ENCODE results near the gene DNM1L. TPM values are rescaled to one million over a fixed set of nuclear protein-coding genes. Genes with fewer than 3 reads are reported as not detected.

The DNM1L gene
- total RNA-seq, 6 donors from 2014 or later = 34.7 to 56.0 (median 46.7) TPM

GRCh38 chr12:32777159-32777558 is 98.1 kb downstream of the DNM1L start:
- WGBS, 2 donors = 57 to 58% methylated on average over 5 of the region's 5 CpGs

GRCh38 chr12:32777691-32778175 is 98.6 kb downstream of the DNM1L start:
- no peaks in the 10 kb centered on the region for H3K27me3 ChIP-seq
- ATAC-seq (ENCODE audit: low FRiP score in 2 of 2) = no peak
- 79 to 81% methylated on average over 6 of the region's 6 CpGs for WGBS, 2 donors

More at GRCh38 chr12:32777159-32777558, 98.1 kb downstream of the DNM1L start:
- Histone ChIP-seq H3K4me1 (no peaks in the 10 kb centered on the region), H3K27ac (no peak overlapping the region), H3K36me3 (no peaks in the 10 kb centered on the region), H3K4me3 (no peak overlapping the region), H3K27me3 (no peaks in the 10 kb centered on the region), H3K9me3 (no peaks in the 10 kb centered on the region)
- DNase-seq (no peak), ATAC-seq (ENCODE audit: low FRiP score in 2 of 2) (no peak)
- TF ChIP-seq POLR2AphosphoS5 (IDR thresholded peaks at IDR 0.05) = no peak
- TF ChIP-seq, protein P1, sequence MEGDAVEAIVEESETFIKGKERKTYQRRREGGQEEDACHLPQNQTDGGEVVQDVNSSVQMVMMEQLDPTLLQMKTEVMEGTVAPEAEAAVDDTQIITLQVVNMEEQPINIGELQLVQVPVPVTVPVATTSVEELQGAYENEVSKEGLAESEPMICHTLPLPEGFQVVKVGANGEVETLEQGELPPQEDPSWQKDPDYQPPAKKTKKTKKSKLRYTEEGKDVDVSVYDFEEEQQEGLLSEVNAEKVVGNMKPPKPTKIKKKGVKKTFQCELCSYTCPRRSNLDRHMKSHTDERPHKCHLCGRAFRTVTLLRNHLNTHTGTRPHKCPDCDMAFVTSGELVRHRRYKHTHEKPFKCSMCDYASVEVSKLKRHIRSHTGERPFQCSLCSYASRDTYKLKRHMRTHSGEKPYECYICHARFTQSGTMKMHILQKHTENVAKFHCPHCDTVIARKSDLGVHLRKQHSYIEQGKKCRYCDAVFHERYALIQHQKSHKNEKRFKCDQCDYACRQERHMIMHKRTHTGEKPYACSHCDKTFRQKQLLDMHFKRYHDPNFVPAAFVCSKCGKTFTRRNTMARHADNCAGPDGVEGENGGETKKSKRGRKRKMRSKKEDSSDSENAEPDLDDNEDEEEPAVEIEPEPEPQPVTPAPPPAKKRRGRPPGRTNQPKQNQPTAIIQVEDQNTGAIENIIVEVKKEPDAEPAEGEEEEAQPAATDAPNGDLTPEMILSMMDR (IDR thresholded peaks at IDR 0.05) = no peak
- TF ChIP-seq EP300 (IDR thresholded peaks at IDR 0.05) = no peak
- no peak for TF ChIP-seq POLR2A (IDR thresholded peaks at IDR 0.05)

DNA sequence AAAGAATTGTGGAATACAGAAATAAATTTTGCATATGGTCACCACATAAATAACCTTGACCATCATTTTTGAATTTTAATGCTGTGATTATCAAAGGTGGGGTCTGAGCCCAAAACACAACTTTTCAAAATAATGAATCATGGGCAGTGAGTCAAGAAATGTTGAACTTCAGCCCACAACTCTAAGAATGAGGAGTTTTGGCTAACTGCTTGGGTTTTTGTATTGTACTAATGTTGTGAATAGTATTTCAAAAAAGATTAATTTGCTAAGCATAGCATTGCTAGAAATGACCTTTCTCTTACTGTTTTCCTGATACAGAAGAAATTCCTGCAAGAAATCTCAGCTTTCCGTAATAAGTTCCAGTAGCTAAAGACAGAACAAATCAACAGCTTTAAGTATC is 101.0 kb downstream of the DNM1L start:
- H3K36me3 ChIP-seq = no peaks in the 10 kb centered on the region
- no peaks in the 10 kb centered on the region for H3K27me3 ChIP-seq
- WGBS, 2 donors = 32 to 34% methylated on average over 1 of the region's 1 CpG
- no peak for DNase-seq
- H3K9me3 ChIP-seq = no peaks in the 10 kb centered on the region
- H3K4me3 ChIP-seq = no peak overlapping the region
- H3K4me1 ChIP-seq = no peaks in the 10 kb centered on the region
- no peak for TF ChIP-seq POLR2A (IDR thresholded peaks at IDR 0.05)
- no peak overlapping the region for H3K27ac ChIP-seq
- no peak for ATAC-seq (ENCODE audit: low FRiP score in 2 of 2)

More at GRCh38 chr12:32777691-32778175, 98.6 kb downstream of the DNM1L start:
- no peaks in the 10 kb centered on the region for H3K36me3 ChIP-seq
- no peak overlapping the region for H3K27ac ChIP-seq
- DNase-seq = no peak
- TF ChIP-seq, protein P1 (IDR thresholded peaks at IDR 0.05) = no peak
- TF ChIP-seq EP300 (IDR thresholded peaks at IDR 0.05) (no peak), POLR2A (IDR thresholded peaks at IDR 0.05) (no peak), POLR2AphosphoS5 (IDR thresholded peaks at IDR 0.05) (no peak)
- no peaks in the 10 kb centered on the region for H3K9me3 ChIP-seq
- no peak overlapping the region for H3K4me3 ChIP-seq
- H3K4me1 ChIP-seq = no peaks in the 10 kb centered on the region

GRCh38 chr12:32783029-32783428 is 103.9 kb downstream of the DNM1L start:
- H3K27ac ChIP-seq = no peak overlapping the region
- no peak for DNase-seq
- no peaks in the 10 kb centered on the region for H3K4me1 ChIP-seq
- no peaks in the 10 kb centered on the region for H3K36me3 ChIP-seq
- no peak overlapping the region for H3K4me3 ChIP-seq
- H3K9me3 ChIP-seq = no peaks in the 10 kb centered on the region
- TF ChIP-seq POLR2A (IDR thresholded peaks at IDR 0.05) (no peak), EP300 (IDR thresholded peaks at IDR 0.05) (no peak), POLR2AphosphoS5 (IDR thresholded peaks at IDR 0.05) (no peak)
- TF ChIP-seq, protein P1 (IDR thresholded peaks at IDR 0.05) = no peak
- ATAC-seq (ENCODE audit: low FRiP score in 2 of 2) = no peak
- no peaks in the 10 kb centered on the region for H3K27me3 ChIP-seq
- 36 to 41% methylated on average over 2 to 3 of the region's 3 CpGs for WGBS, 2 donors

GRCh38 chr12:32785557-32785956 is 106.5 kb downstream of the DNM1L start:
- Histone ChIP-seq H3K9me3 (no peaks in the 10 kb centered on the region), H3K27me3 (no peaks in the 10 kb centered on the region), H3K4me3 (no peak overlapping the region), H3K4me1 (no peaks in the 10 kb centered on the region), H3K27ac (no peak overlapping the region), H3K36me3 (no peaks in the 10 kb centered on the region)
- 83 to 99% methylated on average over 5 of the region's 5 CpGs for WGBS, 2 donors
- no peak for TF ChIP-seq POLR2AphosphoS5 (IDR thresholded peaks at IDR 0.05)
- no peak for TF ChIP-seq EP300 (IDR thresholded peaks at IDR 0.05)
- no peak for TF ChIP-seq POLR2A (IDR thresholded peaks at IDR 0.05)
- TF ChIP-seq, protein P1 (IDR thresholded peaks at IDR 0.05) = no peak
- DNase-seq (no peak), ATAC-seq (ENCODE audit: low FRiP score in 2 of 2) (no peak)

All from upper lobe of left lung (tissue), 6 donors.